Upper lobe of left lung (tissue), 6 donors: ENCODE measurements around the gene SLC35E4. TPM values are rescaled to one million over a fixed set of nuclear protein-coding genes. Genes with fewer than 3 reads are reported as not detected.
"Not testable (repeated sequence)": the region's sequence is repeated elsewhere in the genome, so short reads cannot be mapped to it uniquely, and the experiment has no call there.

Experiments used
- ATAC-seq, 2 donors: fragments of 200-7000 bp; cut with Tn5 transposase; one replicate each; pipeline ENCODE4 v1.9.1; 2022; ENCODE audit warnings: mild to moderate bottlenecking in 2 of 2, moderate library complexity in 2 of 2; ENCODE audit not compliant: low FRiP score in 2 of 2
- DNase-seq, 2 donors: peaks; one replicate each; pipeline ENCODE4 v3.0.0-alpha.2; 2019 to 2020
- H3K27ac ChIP-seq, 4 donors: fragments of 200-600 bp; sonication (generic); one replicate each; pipeline ENCODE4 v1.5.1; 2016 to 2019
- H3K27me3 ChIP-seq, 4 donors: fragments of 200-600 bp; sonication (generic); one replicate each; pipeline ENCODE4 v1.5.1; 2017 to 2019
- H3K36me3 ChIP-seq, 4 donors: fragments of 200-600 bp; sonication (generic); one replicate each; pipeline ENCODE4 v1.5.1; 2016 to 2019
- H3K4me1 ChIP-seq, 4 donors: fragments of 200-600 bp; sonication (generic); one replicate each; pipeline ENCODE4 v1.5.1; 2018 to 2019
- H3K4me3 ChIP-seq, 4 donors: fragments of 200-600 bp; sonication (generic); one replicate each; pipeline ENCODE4 v1.5.1; 2017 to 2019; ENCODE audit warnings: mild to moderate bottlenecking in 2 of 4, moderate library complexity in 1 of 4
- H3K9me3 ChIP-seq, 4 donors: fragments of 200-600 bp; sonication (generic); one replicate each; pipeline ENCODE4 v1.5.1; 2018 to 2019
- CTCF ChIP-seq, 6 experiments: fragments of 450-650 bp in 4 of 6; fragments of 200-600 bp in 2 of 6; sonication (generic) in 2 of 6; IDR thresholded peaks; one replicate each; pipeline ENCODE4 v1.5.1; 2016 to 2019; ENCODE audit warnings: antibody characterized with exemption in 6 of 6
- EP300 ChIP-seq, 4 donors: sonication (generic); formaldehyde crosslinking; IDR thresholded peaks; one replicate each; pipeline ENCODE4 v1.5.1; 2017; ENCODE audit warnings: antibody characterized with exemption in 4 of 4, control low read depth in 2 of 4
- POLR2A ChIP-seq, 4 donors: fragments of 450-650 bp; IDR thresholded peaks; one replicate each; pipeline ENCODE4 v1.5.1; 2016 to 2017; ENCODE audit warnings: antibody characterized with exemption in 4 of 4, mild to moderate bottlenecking in 2 of 4
- POLR2AphosphoS5 ChIP-seq, 2 donors: sonication (generic); formaldehyde crosslinking; IDR thresholded peaks; one replicate each; pipeline ENCODE4 v1.5.1; 2017; ENCODE audit warnings: antibody characterized with exemption in 2 of 2
- WGBS, 2 donors: methylation state at CpG; one replicate each; pipeline ENCODE4 v1.1.5; 2017 to 2018; 5-methylcytosine and 5-hydroxymethylcytosine counted together
- total RNA-seq, 6 donors: library from RNA; depleted of rRNA in 4 of 6; stranded (reverse); fragments of >200 nt in 4 of 6; gene quantifications; one replicate each; pipeline versions ENCODE4 v1.1.0 to v1.2.1, GENCODE V29; 2016 to 2021
- donor health status: DM: no; HTN: no; CAD: no; lungs with moderate emphysema.
- donor health status: DM: no; HTN: yes; CAD: no; lungs with severe emphysema.

The SLC35E4 gene
- total RNA-seq, 6 donors from 2014 or later, result 1.3 to 14.7 (median 5.8) TPM

GRCh38 chr22:30628491-30628890, 7.1 kb upstream of the SLC35E4 start:
- no peak for TF ChIP-seq POLR2AphosphoS5 (IDR thresholded peaks at IDR 0.05)
- no peak for TF ChIP-seq CTCF (IDR thresholded peaks at IDR 0.05)
- no peak for TF ChIP-seq EP300 (IDR thresholded peaks at IDR 0.05)
- no peak for TF ChIP-seq POLR2A (IDR thresholded peaks at IDR 0.05)
- H3K27me3 ChIP-seq, result no peaks in the 10 kb centered on the region
- H3K4me1 ChIP-seq, result no peaks in the 10 kb centered on the region
- WGBS, 2 donors, result 66 to 71% methylated on average over 4 of the region's 4 CpGs
- no peak for DNase-seq
- no peaks in the 10 kb centered on the region for H3K9me3 ChIP-seq
- H3K36me3 ChIP-seq, result peaks cover 0 to 12% (median 6%) of the 10 kb centered on the region in 4 donors
- no peak overlapping the region for H3K4me3 ChIP-seq
- no peak for ATAC-seq
- H3K27ac ChIP-seq, result no peak overlapping the region

GRCh38 chr22:30631469-30631868, 4.1 kb upstream of the SLC35E4 start:
- not testable (repeated sequence) for H3K4me3 ChIP-seq, ATAC-seq, H3K27me3 ChIP-seq, H3K9me3 ChIP-seq, H3K27ac ChIP-seq, H3K36me3 ChIP-seq
- DNase-seq, result peak in 1 of 2 donors; percentile 71
- peaks cover 16 to 25% (median 19%) of the 10 kb centered on the region in 4 donors for H3K4me1 ChIP-seq
- WGBS, 2 donors, result 83 to 94% methylated on average over 1 to 5 of the region's 31 CpGs

GRCh38 chr22:30634471-30635233, 929 bp upstream of the SLC35E4 start:
- WGBS, 2 donors, result 10 to 13% methylated on average over 4 to 20 of the region's 29 CpGs
- TF ChIP-seq CTCF (IDR thresholded peaks at IDR 0.05) (peak; percentile 92 to 97 (median 96)), POLR2AphosphoS5 (IDR thresholded peaks at IDR 0.05) (no peak), EP300 (IDR thresholded peaks at IDR 0.05) (no peak), POLR2A (IDR thresholded peaks at IDR 0.05) (peak in 1 of 4 donors; percentile 8)
- Histone ChIP-seq H3K27ac (peak overlapping the region; percentile 86 to 95 (median 90)), H3K9me3 (no peaks in the 10 kb centered on the region), H3K27me3 (no peaks in the 10 kb centered on the region), H3K4me1 (peaks cover 28 to 42% (median 30%) of the 10 kb centered on the region in 4 donors), H3K4me3 (peak overlapping the region in 3 of 4 donors; percentile 67 to 71 (median 69)), H3K36me3 (no peaks in the 10 kb centered on the region)
- ATAC-seq (peak; percentile 88 to 92), DNase-seq (peak; percentile 90 to 95)

GRCh38 chr22:30636226-30637077, 871 bp downstream of the SLC35E4 start:
- WGBS, 2 donors, result 19 to 65% methylated on average over 7 to 19 of the region's 45 CpGs
- TF ChIP-seq EP300 (IDR thresholded peaks at IDR 0.05), result no peak
- Histone ChIP-seq H3K27ac (peak overlapping the region; percentile 86 to 95 (median 90)), H3K4me1 (peaks cover 28 to 42% (median 30%) of the 10 kb centered on the region in 4 donors), H3K9me3 (no peaks in the 10 kb centered on the region), H3K36me3 (no peaks in the 10 kb centered on the region), H3K4me3 (peak overlapping the region; percentile 67 to 88 (median 70)), H3K27me3 (no peaks in the 10 kb centered on the region)
- DNase-seq (peak; percentile 23 to 85), ATAC-seq (no peak)

GRCh38 chr22:30637701-30638114, 2.1 kb downstream of the SLC35E4 start:
- Histone ChIP-seq H3K4me1 (peaks cover 28 to 42% (median 30%) of the 10 kb centered on the region in 4 donors), H3K36me3 (no peaks in the 10 kb centered on the region), H3K27ac (no peak overlapping the region), H3K9me3 (no peaks in the 10 kb centered on the region), H3K27me3 (no peaks in the 10 kb centered on the region), H3K4me3 (no peak overlapping the region)
- no peak for TF ChIP-seq POLR2A (IDR thresholded peaks at IDR 0.05)
- TF ChIP-seq CTCF (IDR thresholded peaks at IDR 0.05), result no peak
- no peak for TF ChIP-seq POLR2AphosphoS5 (IDR thresholded peaks at IDR 0.05)
- no peak for TF ChIP-seq EP300 (IDR thresholded peaks at IDR 0.05)
- WGBS, 2 donors, result 79 to 100% methylated on average over 1 of the region's 1 CpG
- ATAC-seq, result no peak
- no peak for DNase-seq
